Common myeloid progenitor, CD34-positive (primary cell): ENCODE data around the gene ERC2.

ENCODE experiments used
- CTCF ChIA-PET: fragments of 350-600 bp; sonication (Branson Sonifier 250); formaldehyde crosslinking; loops from one replicate; lab custom pipeline; 2021; ENCODE audit warnings: antibody characterized with exemption; lab: Charles Lee
- POLR2A ChIA-PET: fragments of 350-600 bp; sonication (Branson Sonifier 250); formaldehyde crosslinking; loops from one replicate; lab custom pipeline; 2021; ENCODE audit warnings: antibody characterized with exemption; lab: Charles Lee
- DNase-seq, 3 donors: peaks; one replicate each; pipeline versions ENCODE4 v3.0.0 to v3.0.0-alpha.2; 2013
- H3K27ac ChIP-seq, 2 experiments: 1 replicate in 1 of 2; 2 replicates in 1 of 2; pipeline ENCODE4 v1.7.0; 2013; ENCODE audit warnings: inconsistent platforms in 2 of 2, low read length in 2 of 2, mild to moderate bottlenecking in 2 of 2, low read depth in 1 of 2, moderate library complexity in 1 of 2; ENCODE audit not compliant: severe bottlenecking in 2 of 2, insufficient read depth in 1 of 2, poor library complexity in 1 of 2
- H3K27me3 ChIP-seq, 5 experiments: replicated peaks in 2 of 5; 1 replicate in 3 of 5; 2 replicates in 2 of 5; pipeline versions ENCODE4 v1.6.1 to v1.7.0; 2013; ENCODE audit warnings: low read length in 4 of 5, mild to moderate bottlenecking in 2 of 5, moderate library complexity in 2 of 5, inconsistent platforms in 1 of 5; ENCODE audit not compliant: insufficient read depth in 5 of 5, control insufficient read depth in 4 of 5
- H3K36me3 ChIP-seq, 4 experiments: 1 replicate in 2 of 4; 2 replicates in 2 of 4; pipeline versions ENCODE4 v1.6.1 to v1.7.0; 2013; ENCODE audit warnings: low read length in 3 of 4, control low read depth in 1 of 4, mild to moderate bottlenecking in 1 of 4; ENCODE audit not compliant: control insufficient read depth in 4 of 4, insufficient read depth in 4 of 4
- H3K4me1 ChIP-seq, 4 experiments: 1 replicate in 3 of 4; 2 replicates in 1 of 4; pipeline versions ENCODE4 v1.6.1 to v1.7.1; 2013; ENCODE audit warnings: low read length in 3 of 4, mild to moderate bottlenecking in 3 of 4, control low read depth in 1 of 4, inconsistent platforms in 1 of 4, moderate library complexity in 1 of 4; ENCODE audit not compliant: control insufficient read depth in 4 of 4, insufficient read depth in 4 of 4; ENCODE audit errors: control extremely low read depth in 1 of 4
- H3K4me3 ChIP-seq, 7 experiments: 1 replicate in 4 of 7; 2 replicates in 3 of 7; pipeline versions ENCODE4 v1.5.1 to v1.7.0; 2013; ENCODE audit warnings: mild to moderate bottlenecking in 7 of 7, low read length in 6 of 7, moderate library complexity in 6 of 7, inconsistent platforms in 2 of 7, low read depth in 2 of 7, control low read depth in 1 of 7; ENCODE audit not compliant: insufficient read depth in 4 of 7, control insufficient read depth in 1 of 7; ENCODE audit errors: extremely low read depth in 1 of 7
- H3K9me3 ChIP-seq, 5 experiments: 1 replicate in 4 of 5; 2 replicates in 1 of 5; pipeline versions ENCODE4 v1.6.1 to v1.7.1; 2013; ENCODE audit warnings: low read length in 4 of 5, mild to moderate bottlenecking in 2 of 5, inconsistent platforms in 1 of 5, low read depth in 1 of 5, moderate library complexity in 1 of 5; ENCODE audit not compliant: control insufficient read depth in 4 of 5, insufficient read depth in 2 of 5; ENCODE audit errors: control extremely low read depth in 1 of 5
- WGBS: methylation state at CpG from one replicate; pipeline ENCODE4 v1.1.5; 2013; ENCODE audit not compliant: insufficient coverage; 5-methylcytosine and 5-hydroxymethylcytosine counted together

Gene ERC2

DNA sequence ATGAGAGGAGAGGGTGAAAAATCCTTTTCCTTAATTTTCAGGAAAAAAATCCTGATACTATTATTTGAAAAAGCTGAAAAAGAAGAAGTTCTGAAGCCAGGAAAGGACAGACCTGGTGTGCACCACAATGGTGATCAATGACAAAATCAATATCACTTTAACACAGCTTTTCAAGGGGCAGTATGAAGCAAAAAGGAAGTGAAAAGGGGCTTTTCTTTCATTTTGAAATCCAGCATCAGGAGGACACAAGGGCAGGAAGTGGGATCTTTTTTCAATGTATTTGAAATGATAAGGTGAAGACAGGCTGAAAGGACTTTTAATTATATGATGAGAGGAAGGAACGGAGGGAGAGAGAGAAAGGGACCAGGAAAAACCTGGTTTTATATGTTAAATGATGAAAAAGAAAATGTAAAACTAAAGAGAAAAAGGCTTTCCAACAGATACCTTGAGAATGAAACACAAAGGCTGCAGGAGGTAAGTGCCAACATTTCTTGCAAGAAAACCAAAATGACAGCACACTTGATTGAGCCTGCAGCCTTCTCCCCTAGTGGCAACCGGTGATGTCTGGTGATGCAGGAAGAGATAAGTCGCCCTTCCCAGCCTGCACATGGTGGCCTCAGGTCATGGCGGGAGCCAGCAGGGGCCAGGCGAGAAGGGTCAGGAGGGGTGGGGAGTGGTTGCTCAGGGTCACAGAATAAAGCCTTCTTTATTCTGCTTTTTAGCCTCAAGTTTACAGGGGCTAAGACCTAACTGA, 744.4 kb downstream of the ERC2 start:
- peak in 1 of 3 donors; percentile 2 for DNase-seq
- no peak overlapping the region for H3K4me3 ChIP-seq
- POLR2A ChIA-PET, result no interaction called here
- WGBS, result 36% methylated on average over 2 of the region's 5 CpGs
- H3K27ac ChIP-seq, result no peak overlapping the region
- H3K9me3 ChIP-seq, result no peaks in the 10 kb centered on the region
- H3K36me3 ChIP-seq, result no peaks in the 10 kb centered on the region
- CTCF ChIA-PET, result no interaction called here
- H3K27me3 ChIP-seq, result peaks cover 0 to 36% (median 5%) of the 10 kb centered on the region in 5 experiments
- H3K4me1 ChIP-seq, result no peaks in the 10 kb centered on the region

DNA sequence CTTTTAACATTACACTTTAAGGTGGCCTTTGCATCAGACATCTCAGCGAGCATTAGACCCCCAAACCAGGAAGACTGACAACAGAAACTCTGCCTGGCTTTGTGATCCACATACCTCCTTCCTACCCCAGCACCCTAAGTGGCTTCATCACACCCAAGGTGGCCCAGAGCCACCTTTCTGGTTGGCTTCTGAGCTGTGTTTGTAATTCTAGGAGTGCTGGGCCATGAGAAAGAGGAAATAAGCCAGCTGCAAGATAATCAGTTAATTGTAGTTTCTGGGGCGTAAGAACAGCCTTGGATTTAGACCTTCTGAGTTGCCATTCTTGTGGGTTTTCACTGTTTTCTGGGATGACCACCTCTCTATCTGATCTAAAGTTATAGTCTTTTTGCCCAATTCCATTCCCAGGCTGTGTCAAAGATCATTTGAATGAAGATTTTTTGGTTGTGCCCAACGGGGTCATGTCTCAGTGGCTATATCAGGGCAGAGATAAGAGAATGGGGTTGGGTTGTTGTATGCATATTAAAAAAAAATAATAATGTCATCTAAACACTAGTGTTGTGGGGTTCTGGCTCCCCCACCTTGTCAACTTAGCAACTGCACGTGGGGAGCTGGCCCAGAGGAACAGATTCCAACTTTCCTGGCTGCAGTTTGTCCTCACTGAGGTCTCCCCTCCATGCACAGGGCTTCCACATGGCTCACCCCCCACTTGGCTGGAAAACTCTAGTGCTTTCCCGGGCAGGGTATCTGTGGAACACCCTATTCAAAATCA, 746.4 kb downstream of the ERC2 start:
- DNase-seq, result peak in 2 of 3 donors; percentile 22 to 24
- POLR2A ChIA-PET, result no interaction called here
- H3K9me3 ChIP-seq, result no peaks in the 10 kb centered on the region
- CTCF ChIA-PET, result interaction anchor here (1.0 to 1.8 kb wide), 7 partner anchors 8 to 240 kb away, joined by 3 to 7 read pairs (median 3); partner anchors contain the start of gene WNT5A
- H3K4me3 ChIP-seq, result no peak overlapping the region
- H3K27me3 ChIP-seq, result peaks cover 0 to 49% (median 5%) of the 10 kb centered on the region in 5 experiments
- no peaks in the 10 kb centered on the region for H3K36me3 ChIP-seq
- WGBS, result 80% methylated on average over 3 of the region's 5 CpGs
- no peak overlapping the region for H3K27ac ChIP-seq
- no peaks in the 10 kb centered on the region for H3K4me1 ChIP-seq

GRCh38 chr3:55720614-55721013, 747.7 kb downstream of the ERC2 start:
- Histone ChIP-seq H3K27ac (no peak overlapping the region), H3K4me1 (no peaks in the 10 kb centered on the region), H3K9me3 (no peaks in the 10 kb centered on the region), H3K36me3 (no peaks in the 10 kb centered on the region), H3K27me3 (peaks cover 3 to 57% (median 5%) of the 10 kb centered on the region in 5 experiments), H3K4me3 (no peak overlapping the region)
- peak; percentile 1 to 13 (median 10) for DNase-seq
- POLR2A ChIA-PET, result no interaction called here
- CTCF ChIA-PET, result interaction anchor here (1.0 to 1.4 kb wide), 5 partner anchors 9 to 238 kb away, joined by 3 to 4 read pairs (median 3); no protein-coding TSS in a partner anchor

DNA sequence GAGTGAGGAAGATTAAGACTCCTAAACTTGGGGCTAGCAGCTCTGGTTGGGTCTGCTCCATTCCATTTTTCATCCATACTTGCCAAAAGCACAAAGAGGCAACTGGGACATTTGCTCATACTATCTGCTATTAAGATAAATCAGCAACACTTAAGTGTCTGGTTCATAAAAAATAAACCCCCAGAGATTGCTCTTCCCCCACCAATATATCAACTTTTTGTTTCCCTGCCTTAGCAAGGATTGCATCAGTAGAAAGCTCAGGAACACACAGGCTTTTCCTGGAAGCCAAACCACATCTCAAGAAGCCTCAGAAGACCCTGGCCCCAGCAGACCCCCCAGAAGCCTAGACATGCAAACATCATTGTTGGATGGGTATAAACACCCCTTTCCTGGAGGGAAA, 748.8 kb downstream of the ERC2 start:
- ChIA-PET CTCF (interaction anchor here (1.1 kb wide), 1 partner anchor 12 kb away, joined by 3 read pairs; no protein-coding TSS in a partner anchor), POLR2A (no interaction called here)
- no peaks in the 10 kb centered on the region for H3K36me3 ChIP-seq

GRCh38 chr3:55719006-55719405, 749.3 kb downstream of the ERC2 start:
- ChIA-PET CTCF (interaction anchor here (1.1 kb wide), 1 partner anchor 12 kb away, joined by 3 read pairs; no protein-coding TSS in a partner anchor), POLR2A (no interaction called here)
- Histone ChIP-seq H3K4me1 (no peaks in the 10 kb centered on the region), H3K27ac (no peak overlapping the region), H3K27me3 (peaks cover 0 to 41% (median 7%) of the 10 kb centered on the region in 5 experiments), H3K4me3 (no peak overlapping the region), H3K9me3 (no peaks in the 10 kb centered on the region), H3K36me3 (no peaks in the 10 kb centered on the region)
- no peak for DNase-seq
- WGBS, result 95% methylated on average over 2 of the region's 3 CpGs

More for the DNA sequence above, 748.8 kb downstream of the ERC2 start:
- no peak for DNase-seq
- H3K9me3 ChIP-seq, result no peaks in the 10 kb centered on the region
- no peaks in the 10 kb centered on the region for H3K4me1 ChIP-seq
- H3K4me3 ChIP-seq, result no peak overlapping the region
- H3K27ac ChIP-seq, result no peak overlapping the region
- H3K27me3 ChIP-seq, result peaks cover 0 to 46% (median 7%) of the 10 kb centered on the region in 5 experiments

DNA sequence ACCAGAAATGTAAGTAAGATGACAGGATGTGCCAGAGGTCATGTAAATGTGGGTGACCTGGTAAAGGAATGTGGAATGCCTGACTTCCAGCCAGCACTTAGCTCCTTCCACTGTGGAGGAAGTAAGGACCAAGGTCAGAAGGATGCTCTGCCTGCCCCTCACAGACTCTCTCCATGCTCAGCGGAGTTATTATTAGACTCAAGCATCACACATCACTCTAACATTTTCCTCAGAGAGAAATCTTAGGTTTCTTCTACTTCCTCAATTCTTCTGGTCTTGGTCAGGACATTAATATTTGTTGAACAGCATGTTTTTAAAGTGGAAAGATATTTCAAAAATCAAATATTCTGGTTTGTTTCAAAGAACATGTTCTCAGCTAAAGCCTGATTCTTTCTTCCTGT, 749.7 kb downstream of the ERC2 start:
- POLR2A ChIA-PET, result no interaction called here

GRCh38 chr3:55718074-55718473, 750.2 kb downstream of the ERC2 start:
- 83% methylated on average over 2 of the region's 4 CpGs for WGBS
- ChIA-PET POLR2A (no interaction called here), CTCF (no interaction called here)
- no peak for DNase-seq
- Histone ChIP-seq H3K36me3 (no peaks in the 10 kb centered on the region), H3K9me3 (no peaks in the 10 kb centered on the region), H3K4me1 (no peaks in the 10 kb centered on the region), H3K4me3 (no peak overlapping the region), H3K27me3 (peaks cover 0 to 40% (median 7%) of the 10 kb centered on the region in 5 experiments), H3K27ac (no peak overlapping the region)

More for the DNA sequence above, 749.7 kb downstream of the ERC2 start:
- no peak overlapping the region for H3K27ac ChIP-seq
- DNase-seq, result no peak
- no peaks in the 10 kb centered on the region for H3K9me3 ChIP-seq
- CTCF ChIA-PET, result interaction anchor here (1.1 kb wide), 1 partner anchor 13 kb away, joined by 3 read pairs; no protein-coding TSS in a partner anchor
- H3K36me3 ChIP-seq, result no peaks in the 10 kb centered on the region
- H3K4me3 ChIP-seq, result no peak overlapping the region
- no CpG with 5 or more reads among the region's 1 CpG for WGBS
- no peaks in the 10 kb centered on the region for H3K4me1 ChIP-seq
- H3K27me3 ChIP-seq, result peaks cover 0 to 40% (median 7%) of the 10 kb centered on the region in 5 experiments
